Cardiac fibroblast (primary cell): ENCODE measurements around the gene FGF2.
"Not testable (repeated sequence)": the region's sequence is repeated elsewhere in the genome, so short reads cannot be mapped to it uniquely, and the experiment has no call there.

Experiments used
- DNase-seq, 2 donors: peaks; one replicate each; pipeline versions ENCODE4 v3.0.0 to v3.0.0-alpha.2; 2010; ENCODE audit warnings: low read depth in 2 of 2
- H3K4me3 ChIP-seq, 2 donors: replicated peaks in 1 of 2; 1 replicate in 1 of 2; 2 replicates in 1 of 2; pipeline ENCODE4 v1.5.1; 2011; ENCODE audit warnings: low read depth in 2 of 2, low read length in 2 of 2, mild to moderate bottlenecking in 2 of 2, moderate library complexity in 1 of 2
- CTCF ChIP-seq: IDR thresholded peaks from one replicate; pipeline ENCODE4 v1.5.1; 2011; ENCODE audit warnings: low read depth, mild to moderate bottlenecking, low read length, inconsistent platforms

The FGF2 gene

GRCh38 chr4:122785099-122785498, 41.5 kb upstream of the FGF2 start:
- no peak overlapping the region for H3K4me3 ChIP-seq
- DNase-seq = no peak
- TF ChIP-seq CTCF = no peak

- DNase-seq, H3K4me3 ChIP-seq: not testable (repeated sequence)
These were observed 40.3 kb upstream of the FGF2 start for GRCh38 chr4:122786296-122786695.

GRCh38 chr4:122786920-122787319, 39.7 kb upstream of the FGF2 start:
- H3K4me3 ChIP-seq, DNase-seq: not testable (repeated sequence)

- peak in 1 of 2 donors; percentile 71 for DNase-seq
- TF ChIP-seq CTCF = no peak
- no peak overlapping the region for H3K4me3 ChIP-seq
These were observed 38.7 kb upstream of the FGF2 start for GRCh38 chr4:122787940-122788339.

- no peak for TF ChIP-seq CTCF
- no peak overlapping the region for H3K4me3 ChIP-seq
These were observed 37.7 kb upstream of the FGF2 start for GRCh38 chr4:122788935-122789334.

GRCh38 chr4:122793811-122794210, 32.8 kb upstream of the FGF2 start:
- TF ChIP-seq CTCF = no peak
- H3K4me3 ChIP-seq = no peak overlapping the region
- DNase-seq = no peak

More at GRCh38 chr4:122788935-122789334, 37.7 kb upstream of the FGF2 start:
- no peak for DNase-seq

- TF ChIP-seq CTCF = no peak
- DNase-seq = no peak
- H3K4me3 ChIP-seq = no peak overlapping the region
These were observed 29.7 kb upstream of the FGF2 start for GRCh38 chr4:122796801-122797404.

- no peak for TF ChIP-seq CTCF
- no peak for DNase-seq
- H3K4me3 ChIP-seq = no peak overlapping the region
These were observed 29.1 kb upstream of the FGF2 start for GRCh38 chr4:122797405-122798094.
